ENCODE results near the gene LIG4. TPM values are rescaled to one million over a fixed set of nuclear protein-coding genes. Genes with fewer than 3 reads are reported as not detected.

Gene LIG4
- total and polyA plus RNA-seq, 9 of the 15 experiments (the other 6 are each of a cell fraction or from before 2014, with no cell fraction given) = 1.5 to 7.8 (median 5.1) TPM

DNA sequence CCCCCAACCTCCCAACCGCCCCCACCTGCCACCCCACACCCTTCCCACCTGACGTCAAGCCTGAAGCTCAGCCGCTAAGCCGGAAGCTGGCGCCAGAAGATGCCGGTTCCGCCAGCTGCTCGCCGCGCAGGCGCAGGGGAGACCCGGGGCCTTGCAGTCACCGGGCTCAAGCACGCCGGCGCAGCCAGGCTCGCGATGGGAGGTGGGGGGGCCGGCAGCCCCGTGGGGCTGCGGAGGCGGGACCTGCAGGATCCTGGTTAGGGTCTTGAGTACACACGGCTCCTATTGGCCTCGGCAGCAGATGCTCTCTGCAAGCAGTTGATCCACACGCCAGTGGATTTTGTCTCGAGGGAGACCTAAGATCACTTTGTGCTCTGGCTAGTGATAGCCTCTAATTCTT is at the start of gene LIG4 (continued):
- TF ChIP-seq, protein P1, sequence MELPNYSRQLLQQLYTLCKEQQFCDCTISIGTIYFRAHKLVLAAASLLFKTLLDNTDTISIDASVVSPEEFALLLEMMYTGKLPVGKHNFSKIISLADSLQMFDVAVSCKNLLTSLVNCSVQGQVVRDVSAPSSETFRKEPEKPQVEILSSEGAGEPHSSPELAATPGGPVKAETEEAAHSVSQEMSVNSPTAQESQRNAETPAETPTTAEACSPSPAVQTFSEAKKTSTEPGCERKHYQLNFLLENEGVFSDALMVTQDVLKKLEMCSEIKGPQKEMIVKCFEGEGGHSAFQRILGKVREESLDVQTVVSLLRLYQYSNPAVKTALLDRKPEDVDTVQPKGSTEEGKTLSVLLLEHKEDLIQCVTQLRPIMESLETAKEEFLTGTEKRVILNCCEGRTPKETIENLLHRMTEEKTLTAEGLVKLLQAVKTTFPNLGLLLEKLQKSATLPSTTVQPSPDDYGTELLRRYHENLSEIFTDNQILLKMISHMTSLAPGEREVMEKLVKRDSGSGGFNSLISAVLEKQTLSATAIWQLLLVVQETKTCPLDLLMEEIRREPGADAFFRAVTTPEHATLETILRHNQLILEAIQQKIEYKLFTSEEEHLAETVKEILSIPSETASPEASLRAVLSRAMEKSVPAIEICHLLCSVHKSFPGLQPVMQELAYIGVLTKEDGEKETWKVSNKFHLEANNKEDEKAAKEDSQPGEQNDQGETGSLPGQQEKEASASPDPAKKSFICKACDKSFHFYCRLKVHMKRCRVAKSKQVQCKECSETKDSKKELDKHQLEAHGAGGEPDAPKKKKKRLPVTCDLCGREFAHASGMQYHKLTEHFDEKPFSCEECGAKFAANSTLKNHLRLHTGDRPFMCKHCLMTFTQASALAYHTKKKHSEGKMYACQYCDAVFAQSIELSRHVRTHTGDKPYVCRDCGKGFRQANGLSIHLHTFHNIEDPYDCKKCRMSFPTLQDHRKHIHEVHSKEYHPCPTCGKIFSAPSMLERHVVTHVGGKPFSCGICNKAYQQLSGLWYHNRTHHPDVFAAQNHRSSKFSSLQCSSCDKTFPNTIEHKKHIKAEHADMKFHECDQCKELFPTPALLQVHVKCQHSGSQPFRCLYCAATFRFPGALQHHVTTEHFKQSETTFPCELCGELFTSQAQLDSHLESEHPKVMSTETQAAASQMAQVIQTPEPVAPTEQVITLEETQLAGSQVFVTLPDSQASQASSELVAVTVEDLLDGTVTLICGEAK (IDR thresholded peaks at IDR 0.05) = 0 out of 2 replicates have a peak, but pooled peaks have one; percentile 62
- TF ChIP-seq, protein P1 (CRISPR knock-in tag; IDR thresholded peaks at IDR 0.05) = no peak
- TF ChIP-seq, protein P2, sequence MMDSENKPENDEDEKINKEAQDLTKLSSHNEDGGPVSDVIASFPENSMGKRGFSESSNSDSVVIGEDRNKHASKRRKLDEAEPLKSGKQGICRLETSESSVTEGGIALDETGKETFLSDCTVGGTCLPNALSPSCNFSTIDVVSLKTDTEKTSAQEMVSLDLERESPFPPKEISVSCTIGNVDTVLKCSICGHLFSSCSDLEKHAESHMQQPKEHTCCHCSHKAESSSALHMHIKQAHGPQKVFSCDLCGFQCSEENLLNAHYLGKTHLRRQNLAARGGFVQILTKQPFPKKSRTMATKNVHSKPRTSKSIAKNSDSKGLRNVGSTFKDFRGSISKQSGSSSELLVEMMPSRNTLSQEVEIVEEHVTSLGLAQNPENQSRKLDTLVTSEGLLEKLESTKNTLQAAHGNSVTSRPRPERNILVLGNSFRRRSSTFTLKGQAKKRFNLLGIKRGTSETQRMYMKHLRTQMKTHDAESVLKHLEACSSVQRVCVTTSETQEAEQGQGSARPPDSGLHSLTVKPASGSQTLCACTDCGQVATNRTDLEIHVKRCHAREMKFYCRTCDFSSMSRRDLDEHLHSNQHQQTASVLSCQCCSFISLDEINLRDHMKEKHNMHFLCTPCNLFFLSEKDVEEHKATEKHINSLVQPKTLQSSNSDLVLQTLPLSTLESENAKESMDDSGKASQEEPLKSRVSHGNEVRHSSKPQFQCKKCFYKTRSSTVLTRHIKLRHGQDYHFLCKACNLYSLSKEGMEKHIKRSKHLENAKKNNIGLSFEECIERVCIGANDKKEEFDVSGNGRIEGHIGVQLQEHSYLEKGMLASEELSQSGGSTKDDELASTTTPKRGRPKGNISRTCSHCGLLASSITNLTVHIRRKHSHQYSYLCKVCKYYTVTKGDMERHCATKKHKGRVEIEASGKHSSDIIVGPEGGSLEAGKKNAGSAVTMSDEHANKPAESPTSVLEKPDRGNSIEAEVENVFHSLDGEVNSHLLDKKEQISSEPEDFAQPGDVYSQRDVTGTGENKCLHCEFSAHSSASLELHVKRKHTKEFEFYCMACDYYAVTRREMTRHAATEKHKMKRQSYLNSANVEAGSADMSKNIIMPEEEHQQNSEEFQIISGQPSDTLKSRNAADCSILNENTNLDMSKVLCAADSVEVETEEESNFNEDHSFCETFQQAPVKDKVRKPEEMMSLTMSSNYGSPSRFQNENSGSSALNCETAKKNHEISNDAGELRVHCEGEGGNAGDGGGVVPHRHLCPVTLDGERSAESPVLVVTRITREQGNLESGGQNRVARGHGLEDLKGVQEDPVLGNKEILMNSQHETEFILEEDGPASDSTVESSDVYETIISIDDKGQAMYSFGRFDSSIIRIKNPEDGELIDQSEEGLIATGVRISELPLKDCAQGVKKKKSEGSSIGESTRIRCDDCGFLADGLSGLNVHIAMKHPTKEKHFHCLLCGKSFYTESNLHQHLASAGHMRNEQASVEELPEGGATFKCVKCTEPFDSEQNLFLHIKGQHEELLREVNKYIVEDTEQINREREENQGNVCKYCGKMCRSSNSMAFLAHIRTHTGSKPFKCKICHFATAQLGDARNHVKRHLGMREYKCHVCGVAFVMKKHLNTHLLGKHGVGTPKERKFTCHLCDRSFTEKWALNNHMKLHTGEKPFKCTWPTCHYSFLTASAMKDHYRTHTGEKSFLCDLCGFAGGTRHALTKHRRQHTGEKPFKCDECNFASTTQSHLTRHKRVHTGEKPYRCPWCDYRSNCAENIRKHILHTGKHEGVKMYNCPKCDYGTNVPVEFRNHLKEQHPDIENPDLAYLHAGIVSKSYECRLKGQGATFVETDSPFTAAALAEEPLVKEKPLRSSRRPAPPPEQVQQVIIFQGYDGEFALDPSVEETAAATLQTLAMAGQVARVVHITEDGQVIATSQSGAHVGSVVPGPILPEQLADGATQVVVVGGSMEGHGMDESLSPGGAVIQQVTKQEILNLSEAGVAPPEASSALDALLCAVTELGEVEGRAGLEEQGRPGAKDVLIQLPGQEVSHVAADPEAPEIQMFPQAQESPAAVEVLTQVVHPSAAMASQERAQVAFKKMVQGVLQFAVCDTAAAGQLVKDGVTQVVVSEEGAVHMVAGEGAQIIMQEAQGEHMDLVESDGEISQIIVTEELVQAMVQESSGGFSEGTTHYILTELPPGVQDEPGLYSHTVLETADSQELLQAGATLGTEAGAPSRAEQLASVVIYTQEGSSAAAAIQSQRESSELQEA (IDR thresholded peaks at IDR 0.05; ENCODE audit: low read depth) = no peak
- no peak for TF ChIP-seq ZNF431 (CRISPR knock-in tag; IDR thresholded peaks at IDR 0.05)
- no peak for TF ChIP-seq TBL1XR1 (IDR thresholded peaks at IDR 0.05; ENCODE audit: low read length in 2 of 2)
- TF ChIP-seq, protein P3, sequence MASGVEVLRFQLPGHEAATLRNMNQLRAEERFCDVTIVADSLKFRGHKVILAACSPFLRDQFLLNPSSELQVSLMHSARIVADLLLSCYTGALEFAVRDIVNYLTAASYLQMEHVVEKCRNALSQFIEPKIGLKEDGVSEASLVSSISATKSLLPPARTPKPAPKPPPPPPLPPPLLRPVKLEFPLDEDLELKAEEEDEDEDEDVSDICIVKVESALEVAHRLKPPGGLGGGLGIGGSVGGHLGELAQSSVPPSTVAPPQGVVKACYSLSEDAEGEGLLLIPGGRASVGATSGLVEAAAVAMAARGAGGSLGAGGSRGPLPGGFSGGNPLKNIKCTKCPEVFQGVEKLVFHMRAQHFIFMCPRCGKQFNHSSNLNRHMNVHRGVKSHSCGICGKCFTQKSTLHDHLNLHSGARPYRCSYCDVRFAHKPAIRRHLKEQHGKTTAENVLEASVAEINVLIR (CRISPR knock-in tag; IDR thresholded peaks at IDR 0.05) = no peak
- TF ChIP-seq XRCC3 (IDR thresholded peaks at IDR 0.05) = no peak
- TF ChIP-seq KLF6 (CRISPR knock-in tag; IDR thresholded peaks at IDR 0.05; ENCODE audit: borderline replicate concordance) = no peak
- TF ChIP-seq ELF1 (tag; IDR thresholded peaks at IDR 0.05) = peak; percentile 43; the same call in 1 of the 2 replicates
- no peak for TF ChIP-seq BCL6 (CRISPR knock-in tag; IDR thresholded peaks at IDR 0.05)
